NCI-H128 (cell line): Measurements from ENCODE around the gene ERLIN1.

Source experiments
- DNase-seq: peaks from one replicate; lab custom pipeline; 2025; ENCODE audit not compliant: unreplicated experiment; lab: John Stamatoyannopoulos, UW

The ERLIN1 gene

GRCh38 chr10:100173035-100173434 is 12.8 kb downstream of the ERLIN1 start:
- no peak for DNase-seq

- no peak for DNase-seq
Observed at GRCh38 chr10:100172349-100172748, 13.5 kb downstream of the ERLIN1 start.

GRCh38 chr10:100168313-100168643 is 17.6 kb downstream of the ERLIN1 start:
- DNase-seq = no peak

GRCh38 chr10:100167553-100168312 is 18.1 kb downstream of the ERLIN1 start:
- DNase-seq = no peak

GRCh38 chr10:100163704-100164621 is 21.9 kb downstream of the ERLIN1 start:
- DNase-seq = no peak

GRCh38 chr10:100162696-100163095 is 23.1 kb downstream of the ERLIN1 start:
- DNase-seq = no peak

DNA sequence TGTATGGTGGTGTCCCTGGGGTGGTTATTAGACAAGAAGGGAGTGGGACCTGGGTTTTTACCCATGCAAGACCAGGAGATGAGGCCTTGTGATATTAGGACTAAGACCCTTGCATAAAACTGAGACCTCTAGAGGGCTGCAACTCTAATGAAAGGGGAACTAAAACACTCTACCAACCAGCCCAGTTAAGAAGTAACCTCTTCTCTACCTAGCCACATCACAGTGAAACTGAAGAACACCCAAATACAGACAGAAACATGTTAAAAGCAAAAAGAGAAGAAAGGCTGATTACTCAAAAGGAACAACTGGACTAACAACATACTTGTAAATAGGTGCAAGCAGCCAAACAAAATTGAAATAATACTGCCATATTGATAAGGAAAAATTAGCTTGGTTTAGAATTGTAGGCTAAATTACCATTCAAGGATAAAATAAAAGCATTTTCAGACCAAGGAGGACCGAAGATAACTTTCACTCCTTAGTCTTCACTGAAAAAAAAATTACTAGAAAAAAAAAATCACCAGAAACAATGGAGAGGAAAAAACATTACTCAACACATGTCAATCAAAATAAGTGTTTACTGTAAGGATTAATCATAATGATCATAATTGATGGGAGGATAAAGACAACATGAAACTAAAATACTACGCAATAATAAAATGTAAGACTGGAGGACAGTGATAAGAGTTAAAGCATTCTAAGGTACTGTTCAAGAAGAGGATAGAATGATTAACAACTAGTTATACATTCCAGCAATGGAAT is 27.6 kb downstream of the ERLIN1 start:
- no peak for DNase-seq

DNA sequence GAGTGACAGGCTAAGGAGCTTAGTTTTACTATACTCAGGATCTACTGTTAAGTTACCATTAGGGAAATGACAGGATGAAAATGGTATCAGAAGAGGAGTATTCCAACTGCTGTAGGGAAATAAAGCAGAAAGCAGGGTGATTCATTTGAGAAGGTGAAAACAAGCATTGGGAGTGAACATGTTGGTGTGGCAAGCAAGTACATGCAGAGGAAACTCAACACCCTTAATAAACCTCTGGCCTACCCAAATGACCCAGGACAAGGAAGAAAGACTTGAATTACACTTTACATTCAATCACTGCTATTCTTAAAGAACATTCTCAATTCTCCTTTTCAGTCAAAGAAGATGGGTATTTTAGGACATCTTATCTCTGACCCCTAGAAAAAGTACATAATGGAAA is 28.7 kb downstream of the ERLIN1 start:
- DNase-seq = no peak

DNA sequence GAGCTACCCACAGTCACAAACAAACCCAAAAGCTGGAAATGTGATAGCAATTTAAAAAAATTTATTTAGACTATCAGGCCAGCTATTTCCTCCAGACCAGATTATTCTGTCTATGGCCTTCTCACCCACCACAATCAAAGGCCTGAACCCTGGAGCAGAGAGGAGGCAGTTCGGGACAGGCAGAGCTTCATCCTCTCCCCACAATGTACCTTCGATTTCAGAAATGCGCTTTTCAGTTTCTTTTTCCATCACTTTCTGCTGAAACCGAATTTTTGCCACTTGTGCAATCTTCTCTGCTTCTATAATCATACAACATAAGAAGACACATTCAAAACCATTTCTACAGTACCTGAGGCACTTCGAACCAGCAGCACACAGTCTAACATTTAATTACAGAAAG is 29.9 kb downstream of the ERLIN1 start:
- no peak for DNase-seq

DNA sequence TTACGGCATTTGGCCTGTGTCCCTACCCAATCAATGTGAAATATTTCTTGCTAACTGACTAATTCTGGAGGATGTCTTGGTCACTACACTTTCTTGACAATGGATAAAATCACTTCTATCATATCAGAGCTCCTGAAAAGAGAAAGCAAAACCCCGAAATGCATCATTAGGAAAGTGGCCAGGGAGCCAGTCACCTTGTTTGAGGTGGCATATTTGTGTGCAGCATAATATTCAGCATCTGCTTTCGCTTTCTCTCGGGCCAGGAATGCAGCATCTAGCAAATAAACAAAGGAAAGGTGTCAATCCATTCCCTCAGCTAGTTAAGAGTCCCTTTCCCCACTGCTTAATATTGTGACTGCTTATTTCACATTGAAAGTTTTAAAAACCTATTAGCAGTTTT is 31.2 kb downstream of the ERLIN1 start:
- no peak for DNase-seq

- DNase-seq = no peak
Observed at GRCh38 chr10:100153239-100153825, 32.5 kb downstream of the ERLIN1 start.

- no peak for DNase-seq
Observed at GRCh38 chr10:100151723-100152300, 34.0 kb downstream of the ERLIN1 start.

GRCh38 chr10:100148353-100149211 is 37.2 kb downstream of the ERLIN1 start:
- DNase-seq = no peak

- no peak for DNase-seq
Observed at GRCh38 chr10:100146875-100147650, 38.8 kb downstream of the ERLIN1 start.

GRCh38 chr10:100146398-100146797 is 39.4 kb downstream of the ERLIN1 start:
- DNase-seq = no peak

GRCh38 chr10:100143756-100144155 is 42.1 kb downstream of the ERLIN1 start:
- no peak for DNase-seq

DNA sequence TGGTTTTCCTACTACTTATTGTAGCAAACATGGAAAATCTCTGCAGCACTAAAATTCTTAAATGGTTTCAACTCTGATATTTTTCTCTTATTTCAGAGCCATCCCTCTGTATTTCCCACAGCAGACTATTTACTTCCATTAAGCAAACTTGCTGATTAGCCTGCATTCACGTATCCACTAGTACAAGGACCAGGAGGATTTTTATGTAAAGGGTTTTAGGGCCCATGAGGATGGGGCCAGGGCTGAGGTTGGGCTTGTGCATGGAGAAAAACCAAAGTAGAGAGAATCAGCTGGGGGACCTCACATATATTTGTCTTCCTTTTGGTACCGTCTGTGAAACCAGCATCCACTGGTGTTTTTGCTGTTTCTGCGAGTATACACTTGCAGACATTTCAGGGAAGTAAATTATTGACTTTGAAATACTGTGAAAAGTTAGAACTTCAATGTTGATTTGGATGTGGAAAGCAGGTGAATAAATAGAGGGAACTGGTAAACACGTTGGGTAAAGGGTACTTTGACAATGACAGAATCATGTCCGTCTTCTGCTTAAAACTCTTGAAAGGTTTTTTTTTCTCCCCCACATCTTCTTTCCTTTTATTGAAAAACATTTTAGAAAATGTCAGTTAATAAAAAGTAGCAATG is 44.3 kb downstream of the ERLIN1 start:
- no peak for DNase-seq

- no peak for DNase-seq
Observed at GRCh38 chr10:100140070-100140469, 45.8 kb downstream of the ERLIN1 start.
